Upper lobe of left lung (tissue), 4 donors: ENCODE measurements around the gene DNAJC22.

Source experiments
- POLR2A ChIP-seq, 4 donors: fragments of 450-650 bp; IDR thresholded peaks; one replicate each; pipeline ENCODE4 v1.5.1; 2016 to 2017; ENCODE audit warnings: antibody characterized with exemption in 4 of 4, mild to moderate bottlenecking in 2 of 4
- POLR2AphosphoS5 ChIP-seq, 2 donors: sonication (generic); formaldehyde crosslinking; IDR thresholded peaks; one replicate each; pipeline ENCODE4 v1.5.1; 2017; ENCODE audit warnings: antibody characterized with exemption in 2 of 2
- TF ChIP-seq, protein P1 (sequence below), 6 experiments: fragments of 450-650 bp in 4 of 6; fragments of 200-600 bp in 2 of 6; sonication (generic) in 2 of 6; IDR thresholded peaks; one replicate each; pipeline ENCODE4 v1.5.1; 2016 to 2019; ENCODE audit warnings: antibody characterized with exemption in 6 of 6

DNA sequence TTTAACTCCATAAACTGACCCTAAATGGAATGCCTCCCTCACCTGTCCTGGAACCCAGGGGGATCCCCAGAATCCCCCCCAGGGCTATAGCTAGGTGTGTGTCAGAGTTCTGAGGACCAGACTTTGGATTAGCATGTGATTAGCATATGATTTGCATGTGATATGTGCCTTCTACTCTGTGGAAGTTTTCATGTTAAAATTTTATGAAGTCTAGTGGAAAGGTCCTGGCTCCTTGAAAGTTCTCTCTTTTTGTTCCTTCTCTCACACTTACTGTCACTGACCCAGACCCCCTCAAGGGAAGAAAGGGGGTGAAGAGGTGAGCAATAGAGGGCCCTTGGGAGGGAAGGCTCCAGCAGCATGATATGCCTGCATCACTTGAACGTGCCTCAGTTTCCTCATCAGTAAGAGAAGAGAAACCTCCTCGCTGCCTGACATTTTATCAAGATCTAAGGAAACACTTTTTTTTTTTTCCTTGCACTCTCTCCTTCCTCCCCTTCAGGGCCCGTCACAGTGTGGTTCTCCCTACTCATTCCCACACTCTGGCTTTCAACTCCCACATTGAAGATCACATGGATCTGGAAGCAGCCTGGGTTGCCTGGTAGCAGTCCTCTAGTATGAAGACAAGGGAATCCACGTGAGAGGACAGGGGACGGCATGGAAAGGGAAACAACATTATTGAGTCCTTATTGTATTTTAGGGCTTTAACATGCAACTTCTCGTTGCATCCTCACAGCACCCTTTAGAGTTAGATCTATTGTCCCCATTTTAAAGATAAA, 6.4 kb upstream of the DNAJC22 start:
- TF ChIP-seq, protein P1, sequence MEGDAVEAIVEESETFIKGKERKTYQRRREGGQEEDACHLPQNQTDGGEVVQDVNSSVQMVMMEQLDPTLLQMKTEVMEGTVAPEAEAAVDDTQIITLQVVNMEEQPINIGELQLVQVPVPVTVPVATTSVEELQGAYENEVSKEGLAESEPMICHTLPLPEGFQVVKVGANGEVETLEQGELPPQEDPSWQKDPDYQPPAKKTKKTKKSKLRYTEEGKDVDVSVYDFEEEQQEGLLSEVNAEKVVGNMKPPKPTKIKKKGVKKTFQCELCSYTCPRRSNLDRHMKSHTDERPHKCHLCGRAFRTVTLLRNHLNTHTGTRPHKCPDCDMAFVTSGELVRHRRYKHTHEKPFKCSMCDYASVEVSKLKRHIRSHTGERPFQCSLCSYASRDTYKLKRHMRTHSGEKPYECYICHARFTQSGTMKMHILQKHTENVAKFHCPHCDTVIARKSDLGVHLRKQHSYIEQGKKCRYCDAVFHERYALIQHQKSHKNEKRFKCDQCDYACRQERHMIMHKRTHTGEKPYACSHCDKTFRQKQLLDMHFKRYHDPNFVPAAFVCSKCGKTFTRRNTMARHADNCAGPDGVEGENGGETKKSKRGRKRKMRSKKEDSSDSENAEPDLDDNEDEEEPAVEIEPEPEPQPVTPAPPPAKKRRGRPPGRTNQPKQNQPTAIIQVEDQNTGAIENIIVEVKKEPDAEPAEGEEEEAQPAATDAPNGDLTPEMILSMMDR (IDR thresholded peaks at IDR 0.05), result no peak
- TF ChIP-seq POLR2A (IDR thresholded peaks at IDR 0.05) (no peak), POLR2AphosphoS5 (IDR thresholded peaks at IDR 0.05) (no peak)
